Activated CD8-positive, alpha-beta memory T cell treated with anti-CD3 and anti-CD28 coated beads for 36 hours (primary cell): Measurements from ENCODE around the gene PRRX2. TPM values are rescaled to one million over a fixed set of nuclear protein-coding genes. Genes with fewer than 3 reads are reported as not detected.

Experiments
- CTCF ChIA-PET: fragments of 350-600 bp; sonication (Branson Sonifier 250); formaldehyde crosslinking; loops from one replicate; lab custom pipeline; 2021; ENCODE audit warnings: antibody characterized with exemption; lab: Charles Lee
- POLR2A ChIA-PET: fragments of 350-600 bp; sonication (Branson Sonifier 250); formaldehyde crosslinking; loops from one replicate; lab custom pipeline; 2021; ENCODE audit warnings: antibody characterized with exemption; lab: Charles Lee
- total RNA-seq, 2 experiments: library from RNA; stranded (reverse); gene quantifications; one replicate each; pipeline ENCODE4 v1.2.3, GENCODE V29; 2021

The PRRX2 gene
- total RNA-seq, 2 experiments from 2014 or later = 0.63 to 0.99 TPM

GRCh38 chr9:129736334-129736733 is 70.9 kb downstream of the PRRX2 start:
- ChIA-PET POLR2A (no interaction called here), CTCF (interaction anchor here (0.6 to 4.4 kb wide), 3 partner anchors 48 to 1087 kb away, joined by 3 to 25 read pairs (median 3); no protein-coding TSS in a partner anchor)

DNA sequence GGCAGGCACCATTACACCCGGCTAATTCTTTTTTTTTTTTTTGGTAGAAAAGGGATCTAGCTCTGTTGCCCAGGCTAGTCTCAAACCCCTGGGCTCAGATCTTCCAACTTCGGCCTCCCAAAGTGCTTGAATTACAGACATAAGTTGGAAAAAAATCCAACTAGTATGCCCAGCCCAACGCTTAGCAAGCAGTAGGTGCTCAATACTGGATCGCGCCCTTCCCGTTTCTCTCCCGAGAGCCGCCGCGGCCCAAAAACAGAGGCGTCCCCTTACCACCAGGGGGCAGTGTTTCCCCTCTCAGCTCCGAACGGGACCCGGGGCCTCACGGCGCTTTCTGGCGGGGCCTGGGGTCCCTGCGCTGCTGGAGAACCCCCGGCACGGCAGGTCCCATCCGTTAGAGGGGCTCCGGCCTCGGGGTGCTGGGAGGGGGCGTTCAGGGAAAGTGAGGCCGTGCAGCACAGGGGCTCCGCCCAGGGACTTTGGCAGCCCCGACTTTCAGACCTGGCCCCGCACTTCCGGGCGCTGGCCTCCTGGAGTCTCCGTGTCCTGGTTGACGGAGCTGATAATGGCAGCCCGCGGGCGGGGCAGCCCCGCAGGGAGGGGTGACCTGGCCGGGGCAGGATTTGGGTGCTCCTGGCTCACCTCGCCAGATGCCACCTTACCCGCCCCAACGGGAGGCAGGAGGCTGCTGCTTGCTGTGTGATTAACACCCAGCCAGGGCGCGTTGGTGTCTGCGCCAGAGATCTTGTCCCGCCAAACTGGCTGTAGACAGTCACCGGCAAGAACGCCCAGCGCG is 72.2 kb downstream of the PRRX2 start:
- POLR2A ChIA-PET = interaction anchor here (0.6 to 1.3 kb wide), 4 partner anchors 11 to 664 kb away, joined by 3 to 5 read pairs (median 4); no protein-coding TSS in a partner anchor
- CTCF ChIA-PET = interaction anchor here (0.6 to 4.4 kb wide), 25 partner anchors 8 to 1284 kb away, joined by 3 to 35 read pairs (median 3); partner anchors contain the start of gene PTGES

DNA sequence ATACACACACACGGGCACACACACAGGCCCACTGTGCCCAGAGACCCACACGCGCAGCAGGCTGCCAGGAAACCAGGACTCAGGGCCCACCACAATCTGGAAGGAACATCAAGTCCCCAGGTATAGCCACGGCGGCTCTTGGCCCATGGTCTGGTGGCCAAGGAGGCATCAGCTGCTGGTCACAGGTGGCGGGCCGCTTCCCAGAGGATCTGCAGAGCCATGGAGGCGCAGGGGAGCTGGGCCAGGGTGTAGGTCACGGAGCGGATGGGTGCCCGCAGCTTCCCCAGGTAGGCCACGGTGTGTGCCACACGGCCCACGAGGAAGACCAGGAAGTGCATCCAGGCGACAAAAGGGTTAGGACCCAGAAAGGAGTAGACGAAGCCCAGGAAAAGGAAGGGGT is 74.0 kb downstream of the PRRX2 start:
- POLR2A ChIA-PET = no interaction called here
- CTCF ChIA-PET = interaction anchor here (0.6 to 4.4 kb wide), 6 partner anchors 13 to 141 kb away, joined by 3 to 35 read pairs (median 14); no protein-coding TSS in a partner anchor

DNA sequence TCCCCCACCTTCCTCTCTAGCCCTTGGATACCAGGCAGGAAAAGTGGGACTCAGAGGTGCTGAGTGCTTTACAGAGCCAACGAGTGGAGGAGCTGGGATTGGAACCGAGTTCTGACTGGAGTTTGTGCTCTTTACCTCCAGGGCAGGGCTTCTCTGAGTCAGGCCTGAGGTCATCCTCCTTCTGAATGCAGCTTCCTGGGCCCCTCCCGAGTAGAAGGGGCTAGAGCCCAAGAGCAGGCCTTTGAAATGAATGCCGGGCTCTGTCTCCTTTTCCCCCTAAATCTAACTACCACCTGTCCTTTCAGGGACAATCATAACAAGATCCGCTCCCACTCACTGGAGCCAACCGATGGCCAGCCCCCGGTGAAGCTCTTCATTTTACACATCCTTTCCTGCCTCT is 74.7 kb downstream of the PRRX2 start:
- ChIA-PET CTCF (interaction anchor here (0.6 to 4.4 kb wide), 4 partner anchors 13 to 50 kb away, joined by 3 to 35 read pairs (median 26); no protein-coding TSS in a partner anchor), POLR2A (interaction anchor here (0.6 kb wide), 1 partner anchor 496 kb away, joined by 5 read pairs; no protein-coding TSS in a partner anchor)

DNA sequence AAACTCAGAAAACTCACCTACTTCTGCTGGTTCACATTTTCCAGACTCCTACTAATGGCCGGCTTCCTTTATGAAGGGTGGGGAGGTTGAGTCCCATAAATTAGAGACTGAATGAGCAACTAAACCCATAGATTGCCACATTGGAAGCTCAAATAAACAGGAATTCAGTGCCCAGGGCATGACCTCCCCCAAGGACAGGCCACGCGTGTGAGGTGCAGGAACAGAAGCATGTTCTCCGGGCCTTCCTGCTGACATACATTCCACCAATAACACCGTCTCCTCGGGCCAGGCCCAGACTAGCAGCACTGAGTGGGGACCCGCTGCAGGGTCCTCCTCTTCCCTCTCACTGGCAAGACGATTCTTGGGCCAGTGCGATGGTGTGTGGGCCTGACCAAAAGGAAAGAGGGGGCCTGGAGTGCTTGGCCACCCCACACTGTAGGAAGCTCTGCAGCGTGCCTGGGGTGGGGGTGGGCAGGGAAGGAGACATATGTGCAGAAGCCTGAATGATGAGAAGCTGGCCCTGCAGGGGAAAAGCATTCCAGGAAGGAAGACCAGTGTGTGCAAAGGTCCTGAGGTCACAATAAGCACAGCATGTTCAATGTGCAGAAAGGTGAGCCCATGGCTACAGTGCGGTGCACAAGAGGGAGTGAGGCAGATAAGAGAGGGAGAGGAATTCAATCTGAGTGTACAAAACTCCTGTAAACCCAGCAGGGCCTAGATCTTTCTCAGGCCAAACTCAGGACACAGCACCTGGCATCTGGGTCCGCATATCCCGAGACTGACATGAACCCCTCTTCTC is 75.4 kb downstream of the PRRX2 start:
- CTCF ChIA-PET = interaction anchor here (0.6 to 4.4 kb wide), 3 partner anchors 43 to 1275 kb away, joined by 3 to 35 read pairs (median 25); no protein-coding TSS in a partner anchor
- POLR2A ChIA-PET = interaction anchor here (0.6 kb wide), 2 partner anchors 36 to 496 kb away, joined by 4 to 5 read pairs; no protein-coding TSS in a partner anchor

DNA sequence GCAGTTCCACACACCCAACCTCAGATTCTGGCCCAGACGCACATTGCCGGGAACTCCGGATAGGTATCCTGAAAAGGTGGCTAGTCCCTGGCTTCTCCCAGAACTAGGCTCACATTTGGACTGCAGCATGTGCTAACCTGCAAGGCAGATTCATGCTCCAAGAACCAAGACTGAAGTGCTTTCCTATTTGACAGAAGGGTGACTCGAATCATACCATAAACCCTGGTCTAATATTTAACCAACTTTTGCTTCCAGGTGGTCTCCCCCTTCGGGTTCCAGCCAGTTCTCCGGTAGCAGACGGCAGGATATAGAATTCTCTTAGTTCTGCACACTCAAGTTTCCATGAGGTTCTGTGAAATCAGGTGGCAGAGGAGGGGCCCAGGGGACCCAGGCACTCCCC is 79.8 kb downstream of the PRRX2 start:
- POLR2A ChIA-PET = no interaction called here
- CTCF ChIA-PET = interaction anchor here (1.2 kb wide), 1 partner anchor 8 kb away, joined by 3 read pairs; no protein-coding TSS in a partner anchor

DNA sequence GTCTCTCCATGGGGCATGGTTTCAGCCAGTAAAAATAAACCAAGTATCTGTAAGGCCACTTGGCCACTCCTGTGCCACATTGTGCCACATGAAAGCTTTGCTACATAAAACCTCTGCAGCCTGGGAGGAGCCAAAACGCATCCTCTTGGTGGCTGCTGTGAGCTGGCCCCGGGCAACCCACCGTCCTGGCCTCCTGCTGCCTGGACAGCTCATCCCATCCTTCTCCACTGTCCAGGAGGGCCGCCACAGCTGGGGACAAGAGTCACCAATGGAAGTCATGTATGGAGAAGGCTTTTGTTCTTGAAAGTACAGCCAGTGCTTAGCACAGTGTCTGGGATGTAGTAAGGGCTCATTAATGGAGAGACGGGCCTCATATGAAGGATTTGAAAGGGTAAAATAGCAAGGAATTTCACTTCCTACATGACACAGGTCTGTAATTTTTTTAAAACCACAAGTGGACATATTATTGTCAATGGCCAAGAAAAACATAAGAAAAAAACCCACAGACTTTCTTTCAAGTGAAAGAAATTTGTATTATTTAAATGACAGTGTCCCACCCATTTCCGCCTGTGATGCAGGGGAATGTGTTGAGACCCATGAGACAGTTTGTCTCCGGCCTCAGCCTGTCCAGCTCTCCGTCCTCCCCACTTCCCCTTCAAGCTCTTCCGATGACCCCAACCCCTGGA is 80.8 kb downstream of the PRRX2 start:
- ChIA-PET POLR2A (no interaction called here), CTCF (interaction anchor here (1.2 kb wide), 1 partner anchor 9 kb away, joined by 3 read pairs; no protein-coding TSS in a partner anchor)

GRCh38 chr9:129748249-129748648 is 82.8 kb downstream of the PRRX2 start:
- ChIA-PET POLR2A (no interaction called here), CTCF (no interaction called here)

DNA sequence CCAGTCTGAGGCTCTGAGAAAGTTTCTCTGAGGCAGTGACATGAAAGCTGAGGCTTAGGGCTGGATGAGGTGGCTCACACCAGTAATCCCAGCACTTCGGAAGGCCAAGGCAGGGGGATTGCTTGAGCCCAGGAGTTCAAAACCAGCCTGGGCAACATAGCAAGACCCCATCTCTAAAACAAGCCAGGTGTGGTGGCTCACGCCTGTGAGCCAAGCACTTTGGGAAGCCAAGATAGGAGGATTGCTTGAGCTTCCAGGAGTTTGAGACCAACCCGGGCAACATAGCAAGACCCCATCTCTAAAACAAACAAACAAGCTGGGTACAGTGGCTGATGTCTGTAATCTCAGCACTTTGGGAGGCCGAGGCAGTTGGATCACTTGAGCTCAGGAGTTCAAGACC is 83.6 kb downstream of the PRRX2 start:
- ChIA-PET POLR2A (interaction anchor here (0.6 kb wide), 1 partner anchor 59 kb away, joined by 3 read pairs; no protein-coding TSS in a partner anchor), CTCF (interaction anchor here (1.1 kb wide), 1 partner anchor 22 kb away, joined by 6 read pairs; no protein-coding TSS in a partner anchor)

- ChIA-PET POLR2A (interaction anchor here (0.6 kb wide), 1 partner anchor 59 kb away, joined by 3 read pairs; no protein-coding TSS in a partner anchor), CTCF (interaction anchor here (0.7 to 1.1 kb wide), 3 partner anchors 12 to 179 kb away, joined by 3 to 6 read pairs (median 4); no protein-coding TSS in a partner anchor)
Observed at GRCh38 chr9:129749575-129749974, 84.1 kb downstream of the PRRX2 start.

DNA sequence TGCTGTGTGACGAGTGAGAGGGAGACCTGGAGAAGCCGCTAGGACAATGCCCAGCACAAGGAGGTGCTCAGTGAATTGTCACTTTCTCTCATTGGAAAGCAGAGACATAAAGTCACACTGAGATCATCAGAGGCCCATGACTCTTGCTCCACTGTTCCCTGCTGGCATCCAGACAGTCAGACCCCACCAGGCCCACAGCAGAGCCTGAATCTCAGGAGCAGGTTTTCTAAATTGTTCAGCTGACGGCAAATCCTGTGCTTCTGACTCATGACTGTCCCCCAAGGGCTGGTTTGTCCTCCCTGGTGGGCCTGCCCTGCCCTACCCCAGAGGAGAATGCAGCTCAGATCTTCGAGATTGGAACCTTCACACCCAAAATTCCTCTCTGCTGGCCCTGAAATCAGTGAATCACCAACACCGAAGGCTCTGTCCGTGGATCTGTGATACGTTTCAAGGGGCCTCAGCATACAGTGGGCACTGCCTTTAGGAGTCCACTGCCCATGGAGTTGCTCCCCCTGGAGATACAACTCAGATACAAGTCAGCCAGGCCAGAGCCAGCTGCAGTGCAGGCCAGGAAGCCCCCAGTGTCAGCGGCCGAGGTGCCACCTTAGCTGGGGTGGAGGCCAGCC is 84.7 kb downstream of the PRRX2 start:
- CTCF ChIA-PET = interaction anchor here (0.7 to 1.1 kb wide), 3 partner anchors 12 to 180 kb away, joined by 3 to 6 read pairs (median 4); no protein-coding TSS in a partner anchor
- POLR2A ChIA-PET = interaction anchor here (0.6 kb wide), 1 partner anchor 37 kb away, joined by 3 read pairs; no protein-coding TSS in a partner anchor

GRCh38 chr9:129751841-129752801 is 86.7 kb downstream of the PRRX2 start:
- ChIA-PET CTCF (interaction anchor here (1.3 to 1.7 kb wide), 3 partner anchors 11 to 38 kb away, joined by 4 to 5 read pairs (median 5); no protein-coding TSS in a partner anchor), POLR2A (no interaction called here)

DNA sequence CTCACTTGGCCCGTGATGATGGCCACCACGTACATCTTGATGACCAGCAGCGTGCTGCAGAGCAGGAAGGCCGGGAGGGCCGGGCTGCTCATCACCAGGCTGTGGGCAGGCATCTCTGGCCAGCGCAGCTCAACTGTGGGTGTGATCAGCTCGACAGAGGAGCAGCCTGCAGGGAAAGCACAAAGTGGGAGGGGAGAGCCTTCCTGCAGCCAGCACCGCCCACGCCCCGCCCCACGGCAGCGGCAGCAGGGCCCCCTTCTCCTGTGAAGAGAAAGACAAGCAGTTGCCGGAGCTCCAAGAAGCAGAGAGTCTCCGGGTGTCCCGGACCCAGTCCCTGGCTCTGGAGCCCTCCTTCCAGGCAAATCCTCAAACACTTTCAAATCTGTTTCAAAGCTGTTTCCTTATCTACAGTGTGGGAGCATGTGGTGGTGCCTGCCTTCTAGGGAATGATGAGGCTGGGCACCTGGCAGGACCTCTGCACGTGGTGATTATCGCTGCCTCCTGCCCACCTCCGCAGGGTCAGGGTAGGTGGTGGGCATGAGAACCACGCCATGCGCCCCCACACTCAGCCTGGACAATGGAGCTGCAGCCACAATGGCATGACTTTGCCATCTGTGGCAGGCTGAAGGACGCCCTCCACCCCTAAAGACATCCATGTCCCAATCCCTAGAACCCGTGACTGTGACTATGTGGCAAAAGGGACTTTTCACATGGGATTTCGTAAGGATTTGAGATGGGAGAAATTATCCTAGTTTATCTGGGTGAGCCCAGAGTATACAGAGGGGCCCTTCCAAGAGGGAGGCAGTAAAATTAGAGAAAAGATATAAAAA is 87.7 kb downstream of the PRRX2 start, which contains the start of gene PTGES:
PTGES (minus strand) TSS at position 143 of the 830 bp plus-strand sequence; CDS start at position 113, 30 bp downstream.
- ChIA-PET CTCF (interaction anchor here (1.7 kb wide), 1 partner anchor 15 kb away, joined by 5 read pairs; no protein-coding TSS in a partner anchor), POLR2A (no interaction called here)

DNA sequence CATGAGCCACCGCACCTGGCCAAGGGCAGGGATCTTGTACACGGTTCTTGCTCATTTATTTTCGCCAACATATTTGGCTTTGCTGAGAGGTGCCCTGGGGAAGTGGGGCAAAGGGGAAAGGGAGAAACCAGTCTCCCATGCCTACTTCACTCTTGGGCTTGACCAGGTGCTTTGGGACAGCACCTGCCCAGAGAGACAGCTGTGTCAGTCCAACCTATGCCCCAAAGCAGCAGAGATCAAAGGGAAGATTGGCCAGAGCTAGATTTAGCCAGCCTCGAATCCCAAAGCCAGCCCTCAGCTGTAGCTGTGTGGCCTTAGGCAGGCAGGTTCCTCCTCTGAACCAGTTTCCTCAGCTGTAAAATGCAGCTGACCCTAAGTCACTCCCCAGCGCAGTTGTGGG is 89.7 kb downstream of the PRRX2 start:
- POLR2A ChIA-PET = no interaction called here
- CTCF ChIA-PET = no interaction called here

DNA sequence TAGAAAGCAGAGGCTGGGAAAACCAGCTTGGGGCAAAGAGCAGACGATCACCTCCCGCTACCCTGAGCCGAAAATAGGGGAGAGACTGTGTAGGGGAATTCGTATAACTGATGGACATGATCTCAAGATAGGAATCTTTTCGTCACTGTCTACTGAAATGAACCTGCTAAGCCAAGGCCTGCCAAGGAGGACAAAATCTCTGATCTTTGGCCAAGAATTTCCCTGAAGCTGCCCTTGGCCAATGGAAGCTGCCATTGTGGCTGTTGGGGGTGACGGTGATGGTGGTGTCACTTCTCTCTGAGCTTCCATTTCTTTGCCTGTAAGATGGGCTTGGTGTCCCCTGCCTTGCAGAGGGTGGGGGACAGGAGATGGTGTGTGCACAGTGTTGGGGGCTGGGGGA is 90.7 kb downstream of the PRRX2 start:
- ChIA-PET POLR2A (no interaction called here), CTCF (interaction anchor here (0.9 to 1.7 kb wide), 2 partner anchors 10 to 30 kb away, joined by 3 to 4 read pairs; no protein-coding TSS in a partner anchor)
